Mononuclear cell (primary cell): Measurements from ENCODE around the gene RSPH6A. TPM values are rescaled to one million over a fixed set of nuclear protein-coding genes. Genes with fewer than 3 reads are reported as not detected.

Source experiments
- H3K27me3 ChIP-seq: 2 replicates; pipeline ENCODE4 v1.6.0; 2011; ENCODE audit warnings: low read length, control low read depth; ENCODE audit not compliant: insufficient read depth
- H3K4me1 ChIP-seq: 2 replicates; pipeline ENCODE4 v1.5.1; 2011; ENCODE audit warnings: mild to moderate bottlenecking, low read length, control low read depth; ENCODE audit not compliant: insufficient read depth
- H3K4me3 ChIP-seq: 2 replicates; pipeline ENCODE4 v1.5.1; 2011; ENCODE audit warnings: mild to moderate bottlenecking, low read length, moderate library complexity
- H3K9me3 ChIP-seq: 2 replicates; pipeline ENCODE4 v1.5.1; 2011; ENCODE audit warnings: low read depth, mild to moderate bottlenecking, control low read depth, low read length
- total RNA-seq: library from RNA; depleted of rRNA; stranded (reverse); fragments of >200 nt; gene quantifications from one replicate; pipeline ENCODE4 v1.2.3, GENCODE V29; 2012

The RSPH6A gene
- total RNA-seq, 1 donor = 0.10 TPM

- H3K4me3 ChIP-seq = no peak within 1 kb of the TSS
- peaks cover 65% of the 10 kb centered on the region for H3K27me3 ChIP-seq
- H3K4me1 ChIP-seq = peaks cover 18% of the 10 kb centered on the region
- no peaks in the 10 kb centered on the region for H3K9me3 ChIP-seq
Measured at GRCh38 chr19:45782162-45782691, 32.9 kb downstream of the RSPH6A start, which contains the start of gene DMPK. DMPK (minus strand) TSS chr19:45782490; CDS start chr19:45782352, 138 bp downstream.

GRCh38 chr19:45781214-45782161, 33.6 kb downstream of the RSPH6A start:
- Histone ChIP-seq H3K4me3 (no peak overlapping the region), H3K27me3 (peaks cover 63% of the 10 kb centered on the region), H3K9me3 (no peaks in the 10 kb centered on the region), H3K4me1 (peaks cover 18% of the 10 kb centered on the region)

GRCh38 chr19:45780448-45781213, 34.5 kb downstream of the RSPH6A start:
- H3K4me1 ChIP-seq = peaks cover 18% of the 10 kb centered on the region
- H3K4me3 ChIP-seq = no peak overlapping the region
- H3K27me3 ChIP-seq = peaks cover 61% of the 10 kb centered on the region
- no peaks in the 10 kb centered on the region for H3K9me3 ChIP-seq

- no peaks in the 10 kb centered on the region for H3K9me3 ChIP-seq
- H3K27me3 ChIP-seq = peaks cover 57% of the 10 kb centered on the region
- H3K4me1 ChIP-seq = peaks cover 18% of the 10 kb centered on the region
- no peak overlapping the region for H3K4me3 ChIP-seq
Measured at GRCh38 chr19:45780146-45780447, 35.0 kb downstream of the RSPH6A start.

GRCh38 chr19:45779231-45780145, 35.6 kb downstream of the RSPH6A start:
- Histone ChIP-seq H3K4me1 (peaks cover 18% of the 10 kb centered on the region), H3K27me3 (peaks cover 57% of the 10 kb centered on the region), H3K9me3 (no peaks in the 10 kb centered on the region), H3K4me3 (no peak overlapping the region)

- Histone ChIP-seq H3K4me1 (peaks cover 18% of the 10 kb centered on the region), H3K9me3 (no peaks in the 10 kb centered on the region), H3K27me3 (peaks cover 54% of the 10 kb centered on the region)
Measured at GRCh38 chr19:45778010-45778661, 37.0 kb downstream of the RSPH6A start.

GRCh38 chr19:45777395-45777961, 37.6 kb downstream of the RSPH6A start:
- Histone ChIP-seq H3K4me1 (peaks cover 18% of the 10 kb centered on the region), H3K27me3 (peaks cover 58% of the 10 kb centered on the region), H3K4me3 (no peak overlapping the region), H3K9me3 (no peaks in the 10 kb centered on the region)

More at GRCh38 chr19:45778010-45778661, 37.0 kb downstream of the RSPH6A start:
- no peak overlapping the region for H3K4me3 ChIP-seq

- H3K9me3 ChIP-seq = no peaks in the 10 kb centered on the region
- peaks cover 23% of the 10 kb centered on the region for H3K4me1 ChIP-seq
- peaks cover 53% of the 10 kb centered on the region for H3K27me3 ChIP-seq
- H3K4me3 ChIP-seq = no peak overlapping the region
Measured at GRCh38 chr19:45774765-45775164, 40.3 kb downstream of the RSPH6A start.

GRCh38 chr19:45773384-45773783, 41.7 kb downstream of the RSPH6A start:
- no peak overlapping the region for H3K4me3 ChIP-seq
- H3K9me3 ChIP-seq = no peaks in the 10 kb centered on the region
- peaks cover 22% of the 10 kb centered on the region for H3K4me1 ChIP-seq
- peaks cover 43% of the 10 kb centered on the region for H3K27me3 ChIP-seq

- Histone ChIP-seq H3K4me1 (peaks cover 27% of the 10 kb centered on the region), H3K9me3 (no peaks in the 10 kb centered on the region), H3K4me3 (no peak overlapping the region), H3K27me3 (peaks cover 44% of the 10 kb centered on the region)
Measured at GRCh38 chr19:45772912-45773311, 42.2 kb downstream of the RSPH6A start.

- H3K27me3 ChIP-seq = peaks cover 47% of the 10 kb centered on the region
- peaks cover 31% of the 10 kb centered on the region for H3K4me1 ChIP-seq
- no peaks in the 10 kb centered on the region for H3K9me3 ChIP-seq
- no peak overlapping the region for H3K4me3 ChIP-seq
Measured at GRCh38 chr19:45772130-45772840, 42.8 kb downstream of the RSPH6A start.

- Histone ChIP-seq H3K4me1 (peaks cover 31% of the 10 kb centered on the region), H3K9me3 (no peaks in the 10 kb centered on the region), H3K4me3 (no peak overlapping the region), H3K27me3 (peaks cover 51% of the 10 kb centered on the region)
Measured at GRCh38 chr19:45771311-45771933, 43.7 kb downstream of the RSPH6A start.
